Bronchial epithelial cell (primary cell): ENCODE data around the gene COL25A1. TPM values are rescaled to one million over a fixed set of nuclear protein-coding genes. Genes with fewer than 3 reads are reported as not detected.

Experiments used
- DNase-seq: peaks from one replicate; pipeline ENCODE4 v3.0.0-alpha.2; 2010; ENCODE audit warnings: low read depth
- FAIRE-seq: peaks from 2 replicates; lab custom pipeline; 2011; peaks lifted over from hg19 to GRCh38; lab: Jason Lieb, UNC
- H3K27me3 ChIP-seq: 2 replicates; pipeline ENCODE4 v1.5.1; 2011; ENCODE audit warnings: low read length; ENCODE audit not compliant: control insufficient read depth, insufficient read depth
- H3K36me3 ChIP-seq: 2 replicates; pipeline ENCODE4 v1.5.1; 2011; ENCODE audit warnings: low read length; ENCODE audit not compliant: control insufficient read depth, insufficient read depth
- H3K4me3 ChIP-seq: 2 replicates; pipeline ENCODE4 v1.5.1; 2011; ENCODE audit warnings: mild to moderate bottlenecking, low read depth, low read length, control low read depth
- CTCF ChIP-seq: IDR thresholded peaks from 2 replicates; pipeline ENCODE4 v1.5.1; 2011; ENCODE audit warnings: mild to moderate bottlenecking, moderate library complexity, low read length, control low read depth, inconsistent platforms; ENCODE audit not compliant: insufficient read depth, severe bottlenecking
- total RNA-seq: library from RNA; depleted of rRNA; stranded (reverse); fragments of >200 nt; gene quantifications from 2 replicates; pipeline ENCODE4 v1.2.1, GENCODE V29; 2014

COL25A1 gene
- total RNA-seq, 1 donor from 2014 or later: under 0.01 TPM

GRCh38 chr4:109174224-109174953 is 128.1 kb downstream of the COL25A1 start:
- Histone ChIP-seq H3K27me3 (no peaks in the 10 kb centered on the region), H3K36me3 (no peaks in the 10 kb centered on the region), H3K4me3 (no peak overlapping the region)
- DNase-seq: no peak
- TF ChIP-seq CTCF: no peak
- no peak for FAIRE-seq

DNA sequence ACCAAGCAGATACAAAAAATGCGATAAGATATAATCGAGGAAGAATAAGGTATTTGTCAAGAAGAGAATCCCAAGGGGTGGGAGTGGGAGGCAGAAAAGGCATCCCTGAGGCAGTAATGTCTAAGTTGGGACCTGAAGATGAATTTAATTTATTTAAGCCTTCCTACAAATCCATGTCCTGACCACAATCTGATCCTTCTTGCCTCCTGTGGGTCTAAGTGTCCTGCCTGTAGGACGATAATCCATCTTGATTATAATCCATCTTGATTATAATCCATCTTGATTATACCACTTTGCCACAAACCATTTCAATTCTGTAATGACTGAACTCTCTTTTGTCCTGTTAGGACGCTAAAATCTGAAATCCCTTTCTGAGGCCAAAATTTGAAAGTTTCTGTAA is 130.2 kb downstream of the COL25A1 start:
- Histone ChIP-seq H3K4me3 (no peak overlapping the region), H3K27me3 (no peaks in the 10 kb centered on the region), H3K36me3 (no peaks in the 10 kb centered on the region)
- TF ChIP-seq CTCF: no peak
- FAIRE-seq (no peak), DNase-seq (no peak)

- DNase-seq (peak; percentile 85), FAIRE-seq (peak; percentile 60)
- no peak for TF ChIP-seq CTCF
- Histone ChIP-seq H3K4me3 (no peak overlapping the region), H3K27me3 (no peaks in the 10 kb centered on the region), H3K36me3 (no peaks in the 10 kb centered on the region)
Observed at GRCh38 chr4:109171070-109171469, 131.4 kb downstream of the COL25A1 start.

DNA sequence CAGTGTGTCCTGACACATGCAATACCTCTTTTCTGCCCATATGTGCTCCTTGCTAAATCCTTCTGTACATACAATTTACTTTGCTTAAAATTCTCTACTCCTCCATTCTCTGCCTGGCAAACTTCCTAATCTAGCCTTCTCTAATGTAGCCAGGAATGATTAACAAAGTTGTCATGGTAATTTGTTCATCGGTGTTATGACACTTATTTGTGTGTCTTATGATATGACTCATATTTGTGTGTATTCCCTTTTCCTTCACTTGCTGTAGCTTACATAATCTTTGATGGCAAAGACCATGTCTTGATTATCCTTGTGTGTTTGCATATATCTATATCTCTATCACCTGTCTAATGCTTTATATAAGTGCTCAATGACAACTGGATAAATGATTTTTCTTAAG is 133.3 kb downstream of the COL25A1 start:
- Histone ChIP-seq H3K27me3 (no peaks in the 10 kb centered on the region), H3K36me3 (no peaks in the 10 kb centered on the region), H3K4me3 (no peak overlapping the region)
- FAIRE-seq (no peak), DNase-seq (peak; percentile 62)
- TF ChIP-seq CTCF: no peak

DNA sequence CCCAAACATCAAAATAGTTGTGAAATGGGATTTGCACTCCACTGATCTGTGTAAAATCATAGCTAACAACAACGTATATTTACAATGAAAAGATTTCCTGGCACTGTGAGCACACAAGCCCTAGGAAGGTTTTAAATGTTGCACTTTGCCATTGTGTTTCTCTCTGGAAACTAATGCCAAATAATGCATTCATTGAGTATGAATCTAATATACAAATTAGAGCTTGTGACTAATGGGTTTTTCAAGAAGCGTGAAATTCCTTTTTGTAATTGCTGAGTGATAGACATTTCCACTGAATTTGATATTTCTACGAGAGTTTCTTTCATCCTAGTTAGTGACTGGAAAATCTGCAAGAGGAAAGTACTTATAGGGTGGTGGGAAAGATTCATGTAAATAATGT is 135.9 kb downstream of the COL25A1 start:
- TF ChIP-seq CTCF: no peak

GRCh38 chr4:109166126-109166525 is 136.3 kb downstream of the COL25A1 start:
- Histone ChIP-seq H3K27me3 (no peaks in the 10 kb centered on the region), H3K36me3 (no peaks in the 10 kb centered on the region), H3K4me3 (no peak overlapping the region)
- no peak for FAIRE-seq
- no peak for DNase-seq
- no peak for TF ChIP-seq CTCF

More for the DNA sequence above, 135.9 kb downstream of the COL25A1 start:
- H3K36me3 ChIP-seq: no peaks in the 10 kb centered on the region
- FAIRE-seq (no peak), DNase-seq (no peak)
- no peaks in the 10 kb centered on the region for H3K27me3 ChIP-seq
- H3K4me3 ChIP-seq: no peak overlapping the region
